Measurements from ENCODE around the gene VEGFC. TPM values are rescaled to one million over a fixed set of nuclear protein-coding genes. Genes with fewer than 3 reads are reported as not detected.

Gene VEGFC
- total RNA-seq, 1 experiment from 2014 or later = not detected

- TF ChIP-seq REST (IDR thresholded peaks at IDR 0.05; ENCODE audit: low read depth) (no peak), POLR2A (IDR thresholded peaks at IDR 0.05; ENCODE audit: borderline replicate concordance, extremely low read depth, insufficient read depth, insufficient read length) (no peak), ZNF274 (IDR thresholded peaks at IDR 0.05; ENCODE audit: low read depth, low read length) (no peak), SIN3A (IDR thresholded peaks at IDR 0.05; ENCODE audit: low read depth) (no peak), RAD21 (IDR thresholded peaks at IDR 0.05; ENCODE audit: low read depth) (no peak), EZH2 (IDR thresholded peaks at IDR 0.05) (no peak)
Measured at GRCh38 chr4:176830971-176831370, 38.2 kb upstream of the VEGFC start (continued).

- CTCF ChIA-PET = no interaction called here
- no peak overlapping the region for H2AFZ ChIP-seq (ENCODE audit: low read depth, low read length, poor library complexity, severe bottlenecking)
- no TSS peak for BruUV-seq (replicated peaks)
- ATAC-seq (no peak), DNase-seq (ENCODE audit: low read depth, low spot score) (no peak)
- H3K36me3 ChIP-seq (ENCODE audit: control insufficient read depth in 1 of 2, insufficient read depth in 2 of 2, low read length in 2 of 2) = no peaks in the 10 kb centered on the region
- H4K20me1 ChIP-seq (ENCODE audit: insufficient read depth) = no peaks in the 10 kb centered on the region
- H3K4me1 ChIP-seq (ENCODE audit: control insufficient read depth in 1 of 2, insufficient read depth in 2 of 2, low read length in 2 of 2) = no peaks in the 10 kb centered on the region
- no peaks in the 10 kb centered on the region for H3K9me3 ChIP-seq (ENCODE audit: control insufficient read depth in 1 of 2, insufficient read depth in 1 of 2, low read depth in 1 of 2, low read length in 2 of 2)
- H3K4me3 ChIP-seq (replicated peaks in 1 of 2; ENCODE audit: low read depth in 1 of 2, low read length in 2 of 2) = no peak overlapping the region
- no peaks in the 10 kb centered on the region for H3K9me2 ChIP-seq (ENCODE audit: insufficient read depth)
- no peaks in the 10 kb centered on the region for H3K27me3 ChIP-seq (ENCODE audit: insufficient read depth, low read length)
- no peak for TF ChIP-seq ZNF274 (IDR thresholded peaks at IDR 0.05; ENCODE audit: low read depth, low read length)
- TF ChIP-seq CTCF (IDR thresholded peaks at IDR 0.05 in 2 of 3, conservative IDR thresholded peaks at IDR 0.05 in 1 of 3; ENCODE audit: borderline replicate concordance in 1 of 3, insufficient read depth in 1 of 3, low read depth in 2 of 3, low read length in 2 of 3) = no peak
- TF ChIP-seq ATF3 (IDR thresholded peaks at IDR 0.05) = no peak
- no peak for TF ChIP-seq EGR1 (IDR thresholded peaks at IDR 0.05; ENCODE audit: low read depth)
- TF ChIP-seq RAD21 (IDR thresholded peaks at IDR 0.05; ENCODE audit: low read depth) = no peak
- no peak for TF ChIP-seq EZH2phosphoT487 (IDR thresholded peaks at IDR 0.05; ENCODE audit: borderline replicate concordance)
- TF ChIP-seq ZBTB33 (IDR thresholded peaks at IDR 0.05; ENCODE audit: extremely low read depth, insufficient replicate concordance, low read length) = no peak
- no peak for TF ChIP-seq EZH2 (IDR thresholded peaks at IDR 0.05)
- TF ChIP-seq ELF1 (IDR thresholded peaks at IDR 0.05; ENCODE audit: borderline replicate concordance, low read depth) = no peak
- TF ChIP-seq ZFX (IDR thresholded peaks at IDR 0.05) = no peak
- TF ChIP-seq YY1 (IDR thresholded peaks at IDR 0.05; ENCODE audit: extremely low read depth, insufficient replicate concordance, low read depth, low read length) = no peak
- no peak for TF ChIP-seq SRF (IDR thresholded peaks at IDR 0.05; ENCODE audit: low read depth)
- RAD21 ChIA-PET (ENCODE audit: low non-redundant PET in 1 of 2, low total read pairs in 2 of 2, uncharacterized antibody in 2 of 2, unreplicated experiment in 2 of 2) = no interaction called here
- no peaks in the 10 kb centered on the region for H3K79me2 ChIP-seq (ENCODE audit: insufficient read depth, low read length)
- no peak overlapping the region for H3K4me2 ChIP-seq (ENCODE audit: low read length)
- H3K9ac ChIP-seq (ENCODE audit: low read length) = no peak overlapping the region
- POLR2A ChIA-PET = no interaction called here
- intact Hi-C loops (cut with micrococcal nuclease) = no loop called here
- H3K27ac ChIP-seq (ENCODE audit: low read depth, low read length) = no peak overlapping the region
Measured at GRCh38 chr4:176825586-176825985, 32.9 kb upstream of the VEGFC start.

All from HCT116 (cell line).